ENCODE data around the gene COL27A1. TPM values are rescaled to one million over a fixed set of nuclear protein-coding genes. Genes with fewer than 3 reads are reported as not detected.

The COL27A1 gene
- total RNA-seq, 1 donor from 2014 or later = 7.4 TPM

GRCh38 chr9:114291064-114291474 is 135.7 kb downstream of the COL27A1 start:
- H3K9me3 Mint-ChIP-seq = peaks cover 15% of the 10 kb centered on the region
- H3K27me3 Mint-ChIP-seq (ENCODE audit: insufficient read depth) = peaks cover 4% of the 10 kb centered on the region
- H3K4me3 Mint-ChIP-seq = no peak overlapping the region
- intact Hi-C loops (cut with micrococcal nuclease) = loop anchor here (1.0 kb wide), 3 partner anchors 136 to 209 kb away; partner anchors contain the start of gene COL27A1
- no peak overlapping the region for H3K27ac Mint-ChIP-seq
- DNase-seq (ENCODE audit: low spot score) = peak; percentile 52
- peaks cover 6% of the 10 kb centered on the region for H3K36me3 Mint-ChIP-seq (ENCODE audit: low read depth)
- H3K4me1 Mint-ChIP-seq (ENCODE audit: low read depth) = no peaks in the 10 kb centered on the region

- Mint-ChIP-seq H3K9me3 (peaks cover 23% of the 10 kb centered on the region), H3K36me3 (ENCODE audit: low read depth) (peaks cover 6% of the 10 kb centered on the region), H3K4me3 (no peak overlapping the region), H3K27me3 (ENCODE audit: insufficient read depth) (peaks cover 4% of the 10 kb centered on the region), H3K4me1 (ENCODE audit: low read depth) (no peaks in the 10 kb centered on the region), H3K27ac (no peak overlapping the region)
- intact Hi-C loops (cut with micrococcal nuclease) = loop anchor here (1.0 kb wide), 3 partner anchors 137 to 210 kb away; partner anchors contain the start of gene COL27A1
- no peak for DNase-seq (ENCODE audit: low spot score)
Measured at GRCh38 chr9:114291886-114292590, 136.7 kb downstream of the COL27A1 start.

GRCh38 chr9:114294664-114295063 is 139.3 kb downstream of the COL27A1 start:
- H3K27ac Mint-ChIP-seq = no peak overlapping the region
- intact Hi-C loops (cut with micrococcal nuclease) = no loop called here
- H3K9me3 Mint-ChIP-seq = peaks cover 23% of the 10 kb centered on the region
- H3K4me3 Mint-ChIP-seq = no peak overlapping the region
- peaks cover 6% of the 10 kb centered on the region for H3K36me3 Mint-ChIP-seq (ENCODE audit: low read depth)
- no peaks in the 10 kb centered on the region for H3K4me1 Mint-ChIP-seq (ENCODE audit: low read depth)
- no peak for DNase-seq (ENCODE audit: low spot score)
- peaks cover 4% of the 10 kb centered on the region for H3K27me3 Mint-ChIP-seq (ENCODE audit: insufficient read depth)

- DNase-seq (ENCODE audit: low spot score) = no peak
- no peaks in the 10 kb centered on the region for H3K27me3 Mint-ChIP-seq (ENCODE audit: insufficient read depth)
- H3K4me1 Mint-ChIP-seq (ENCODE audit: low read depth) = no peaks in the 10 kb centered on the region
- H3K27ac Mint-ChIP-seq = no peak overlapping the region
- intact Hi-C loops (cut with micrococcal nuclease) = no loop called here
- peaks cover 23% of the 10 kb centered on the region for H3K9me3 Mint-ChIP-seq
- H3K36me3 Mint-ChIP-seq (ENCODE audit: low read depth) = peaks cover 6% of the 10 kb centered on the region
- H3K4me3 Mint-ChIP-seq = no peak overlapping the region
Measured at GRCh38 chr9:114296338-114296737, 141.0 kb downstream of the COL27A1 start.

GRCh38 chr9:114299286-114300152 is 144.2 kb downstream of the COL27A1 start:
- H3K36me3 Mint-ChIP-seq (ENCODE audit: low read depth) = peaks cover 6% of the 10 kb centered on the region
- intact Hi-C loops (cut with micrococcal nuclease) = no loop called here
- no peak for DNase-seq (ENCODE audit: low spot score)
- no peaks in the 10 kb centered on the region for H3K4me1 Mint-ChIP-seq (ENCODE audit: low read depth)
- H3K4me3 Mint-ChIP-seq = no peak overlapping the region
- no peaks in the 10 kb centered on the region for H3K27me3 Mint-ChIP-seq (ENCODE audit: insufficient read depth)
- H3K9me3 Mint-ChIP-seq = peaks cover 22% of the 10 kb centered on the region
- no peak overlapping the region for H3K27ac Mint-ChIP-seq

- Mint-ChIP-seq H3K9me3 (peaks cover 14% of the 10 kb centered on the region), H3K27ac (no peak overlapping the region), H3K4me1 (ENCODE audit: low read depth) (no peaks in the 10 kb centered on the region), H3K4me3 (no peak overlapping the region), H3K36me3 (ENCODE audit: low read depth) (no peaks in the 10 kb centered on the region), H3K27me3 (ENCODE audit: insufficient read depth) (no peaks in the 10 kb centered on the region)
- DNase-seq (ENCODE audit: low spot score) = no peak
- intact Hi-C loops (cut with micrococcal nuclease) = no loop called here
Measured at GRCh38 chr9:114300153-114300845, 145.0 kb downstream of the COL27A1 start.

- DNase-seq (ENCODE audit: low spot score) = no peak
- no peaks in the 10 kb centered on the region for H3K4me1 Mint-ChIP-seq (ENCODE audit: low read depth)
- no peaks in the 10 kb centered on the region for H3K36me3 Mint-ChIP-seq (ENCODE audit: low read depth)
- H3K4me3 Mint-ChIP-seq = no peak overlapping the region
- H3K27me3 Mint-ChIP-seq (ENCODE audit: insufficient read depth) = no peaks in the 10 kb centered on the region
- intact Hi-C loops (cut with micrococcal nuclease) = no loop called here
- peaks cover 8% of the 10 kb centered on the region for H3K9me3 Mint-ChIP-seq
- no peak overlapping the region for H3K27ac Mint-ChIP-seq
Measured at GRCh38 chr9:114300846-114301797, 145.8 kb downstream of the COL27A1 start.

GRCh38 chr9:114301798-114302565 is 146.6 kb downstream of the COL27A1 start:
- no peak for DNase-seq (ENCODE audit: low spot score)

GRCh38 chr9:114302727-114303126 is 147.4 kb downstream of the COL27A1 start:
- DNase-seq (ENCODE audit: low spot score) = no peak
- intact Hi-C loops (cut with micrococcal nuclease) = no loop called here

More at GRCh38 chr9:114301798-114302565, 146.6 kb downstream of the COL27A1 start:
- H3K27me3 Mint-ChIP-seq (ENCODE audit: insufficient read depth) = no peaks in the 10 kb centered on the region
- H3K36me3 Mint-ChIP-seq (ENCODE audit: low read depth) = no peaks in the 10 kb centered on the region
- H3K27ac Mint-ChIP-seq = no peak overlapping the region
- H3K4me1 Mint-ChIP-seq (ENCODE audit: low read depth) = no peaks in the 10 kb centered on the region
- H3K4me3 Mint-ChIP-seq = no peak overlapping the region
- no peaks in the 10 kb centered on the region for H3K9me3 Mint-ChIP-seq
- intact Hi-C loops (cut with micrococcal nuclease) = no loop called here

GRCh38 chr9:114303571-114303970 is 148.2 kb downstream of the COL27A1 start:
- Mint-ChIP-seq H3K4me1 (ENCODE audit: low read depth) (no peaks in the 10 kb centered on the region), H3K36me3 (ENCODE audit: low read depth) (no peaks in the 10 kb centered on the region), H3K9me3 (no peaks in the 10 kb centered on the region), H3K27ac (no peak overlapping the region), H3K4me3 (no peak overlapping the region), H3K27me3 (ENCODE audit: insufficient read depth) (no peaks in the 10 kb centered on the region)
- intact Hi-C loops (cut with micrococcal nuclease) = no loop called here
- no peak for DNase-seq (ENCODE audit: low spot score)

More at GRCh38 chr9:114302727-114303126, 147.4 kb downstream of the COL27A1 start:
- Mint-ChIP-seq H3K9me3 (no peaks in the 10 kb centered on the region), H3K27me3 (ENCODE audit: insufficient read depth) (no peaks in the 10 kb centered on the region), H3K4me1 (ENCODE audit: low read depth) (no peaks in the 10 kb centered on the region), H3K4me3 (no peak overlapping the region), H3K27ac (no peak overlapping the region), H3K36me3 (ENCODE audit: low read depth) (no peaks in the 10 kb centered on the region)

GRCh38 chr9:114303977-114304376 is 148.6 kb downstream of the COL27A1 start:
- no peak for DNase-seq (ENCODE audit: low spot score)
- no peaks in the 10 kb centered on the region for H3K36me3 Mint-ChIP-seq (ENCODE audit: low read depth)

More at GRCh38 chr9:114303977-114304376, 148.6 kb downstream of the COL27A1 start:
- Mint-ChIP-seq H3K9me3 (no peaks in the 10 kb centered on the region), H3K27ac (no peak overlapping the region), H3K4me1 (ENCODE audit: low read depth) (no peaks in the 10 kb centered on the region), H3K4me3 (no peak overlapping the region), H3K27me3 (ENCODE audit: insufficient read depth) (no peaks in the 10 kb centered on the region)
- intact Hi-C loops (cut with micrococcal nuclease) = no loop called here

All from activated T-helper 1 cell treated with anti-CD3 and anti-CD28 coated beads, Interleukin-12 subunit alpha, Interleukin-12 subunit beta, Interleukin-2, Interleukin-4 antibody, amounts not matched to agents 30 ng/mL and 10 ng/mL and 1 ng/mL, durations not matched to agents 14 hours and 24 hours and 36 hours (primary cell).